Measurements from ENCODE around the gene SLCO2A1. TPM values are rescaled to one million over a fixed set of nuclear protein-coding genes. Genes with fewer than 3 reads are reported as not detected.

SLCO2A1 gene
- total RNA-seq, 3 donors from 2014 or later, result 34.3 to 72.2 (median 67.7) TPM

DNA sequence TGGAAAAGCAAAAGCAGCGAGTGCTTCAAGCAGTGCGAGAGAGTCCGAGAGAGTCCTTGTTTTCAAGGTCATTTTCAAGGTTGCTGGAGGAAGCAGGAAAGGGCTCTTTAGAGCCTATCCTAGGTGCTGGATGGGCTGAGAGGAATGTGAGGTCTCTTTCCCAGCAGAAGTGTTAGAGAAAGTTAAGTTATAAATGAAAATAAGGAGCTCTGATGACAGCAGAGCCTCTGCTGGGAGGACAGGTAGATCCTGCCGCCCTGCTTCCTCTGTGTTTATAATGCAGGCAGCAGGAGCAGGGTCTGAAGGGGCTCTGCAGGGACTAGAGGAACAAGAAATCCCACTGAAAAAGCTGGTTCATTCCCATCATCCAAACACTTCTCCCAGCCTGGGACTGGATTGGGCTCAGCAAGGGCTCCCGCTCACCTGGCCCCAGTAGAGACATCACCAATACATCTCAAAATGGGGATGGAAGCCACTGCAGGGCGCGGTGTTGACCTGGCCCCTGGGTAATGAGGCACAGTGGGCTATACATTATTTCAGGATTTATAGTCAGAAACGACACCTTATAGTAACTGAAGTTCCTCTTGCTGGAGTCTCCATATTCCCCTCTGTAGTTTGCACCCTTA is 92.6 kb downstream of the SLCO2A1 start:
- Histone ChIP-seq H3K36me3 (ENCODE audit: low read depth) (no peaks in the 10 kb centered on the region), H3K4me3 (no peak overlapping the region), H3K4me1 (ENCODE audit: low read depth) (peaks cover 7% of the 10 kb centered on the region), H3K9me3 (no peaks in the 10 kb centered on the region)
- intact Hi-C loops (cut with DNase I, micrococcal nuclease), result no loop called here
- ATAC-seq (no peak), DNase-seq (no peak)
- no peak for TF ChIP-seq CTCF (IDR thresholded peaks at IDR 0.05)

DNA sequence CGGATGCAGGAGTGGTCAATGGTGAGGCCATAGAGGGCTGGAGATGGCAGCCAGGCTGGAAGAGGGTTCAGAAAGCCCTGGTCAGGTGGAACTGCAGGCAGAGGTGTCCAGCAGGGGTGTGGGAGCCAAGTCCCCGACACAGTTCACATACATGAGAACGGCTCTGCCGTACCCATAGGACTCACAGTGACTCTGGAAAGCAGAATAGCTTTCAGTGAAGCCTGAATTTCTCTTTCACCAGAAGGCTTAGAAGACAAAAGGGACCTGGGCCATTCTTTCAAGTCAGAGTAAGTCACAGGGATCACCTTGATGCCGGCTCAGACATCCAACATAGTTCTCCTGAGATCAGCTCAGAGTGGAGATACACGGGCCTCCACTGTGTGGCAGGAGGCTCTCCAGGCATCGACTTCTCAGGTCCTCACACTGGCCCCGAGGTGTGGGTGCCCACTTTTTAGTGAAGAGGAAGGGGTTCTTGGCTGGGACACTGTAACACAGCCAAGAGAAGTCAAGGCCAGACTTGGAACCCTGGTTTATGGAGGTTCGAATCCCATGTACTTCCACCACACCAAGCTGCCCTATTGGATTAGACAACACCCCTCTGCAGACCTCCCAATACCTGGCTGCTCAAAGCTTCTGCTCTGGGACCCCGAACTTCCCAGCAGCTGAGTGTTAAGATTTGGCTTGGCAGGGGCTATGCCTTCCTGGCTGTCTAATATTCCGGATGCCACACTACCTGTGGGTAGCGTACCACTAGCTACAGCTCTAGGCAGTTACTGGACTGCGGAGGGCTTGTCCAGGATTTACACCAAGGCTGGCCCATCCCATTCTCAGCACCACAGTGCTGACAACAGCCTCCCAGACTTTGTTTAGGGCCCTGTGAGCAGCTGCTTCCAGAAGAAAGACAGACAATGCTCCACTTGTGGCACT is 93.6 kb downstream of the SLCO2A1 start:
- H3K36me3 ChIP-seq (ENCODE audit: low read depth), result no peaks in the 10 kb centered on the region
- no peak overlapping the region for H3K4me3 ChIP-seq
- intact Hi-C loops (cut with DNase I, micrococcal nuclease), result no loop called here
- TF ChIP-seq CTCF (IDR thresholded peaks at IDR 0.05), result no peak
- DNase-seq (no peak), ATAC-seq (no peak)
- H3K4me1 ChIP-seq (ENCODE audit: low read depth), result peaks cover 7% of the 10 kb centered on the region
- no peaks in the 10 kb centered on the region for H3K9me3 ChIP-seq

DNA sequence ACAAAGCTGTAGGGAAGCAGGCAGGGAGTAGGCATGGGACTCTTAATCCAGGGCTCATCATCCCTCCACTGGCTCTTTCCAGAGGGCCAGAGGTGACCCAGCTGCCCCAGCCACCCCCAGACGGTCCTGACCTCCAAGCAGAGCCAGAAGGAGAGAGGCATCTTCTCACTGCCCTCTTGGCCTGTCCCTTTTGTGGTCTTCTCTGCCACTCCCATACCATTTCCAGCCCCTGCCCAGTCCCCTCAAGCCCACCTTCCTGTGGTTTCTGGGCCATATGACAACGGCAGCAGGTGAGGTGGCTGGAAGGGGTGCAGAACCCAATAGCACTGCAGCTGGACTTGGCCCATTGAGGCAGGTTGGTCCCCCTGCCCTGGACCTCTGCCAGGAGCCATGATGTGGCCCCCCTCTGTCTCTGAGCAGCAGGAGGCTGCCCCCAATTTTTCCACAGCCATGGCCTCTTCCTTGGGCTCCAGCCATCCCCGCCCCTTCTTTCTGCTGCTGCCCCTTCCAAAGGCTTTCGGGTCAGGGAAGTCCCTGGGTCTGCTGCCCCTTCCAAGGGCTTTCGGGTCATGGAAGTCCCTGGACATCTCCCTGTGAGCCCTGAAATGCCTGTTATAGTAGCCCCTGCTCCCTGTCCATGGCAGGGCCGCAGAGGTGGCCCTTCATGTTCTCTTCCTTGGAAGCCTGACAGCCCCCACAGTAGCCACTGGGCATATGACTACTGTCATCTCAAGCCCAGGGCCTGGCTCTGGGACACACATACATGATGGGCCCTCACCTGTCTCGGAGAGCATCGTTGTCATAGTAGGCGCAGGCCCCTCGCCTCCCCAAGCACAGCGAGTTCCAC is 94.5 kb downstream of the SLCO2A1 start:
- Histone ChIP-seq H3K4me1 (ENCODE audit: low read depth) (peaks cover 7% of the 10 kb centered on the region), H3K4me3 (no peak overlapping the region), H3K36me3 (ENCODE audit: low read depth) (no peaks in the 10 kb centered on the region), H3K9me3 (no peaks in the 10 kb centered on the region)
- intact Hi-C loops (cut with DNase I, micrococcal nuclease), result no loop called here
- no peak for TF ChIP-seq CTCF (IDR thresholded peaks at IDR 0.05)
- no peak for DNase-seq
- no peak for ATAC-seq

DNA sequence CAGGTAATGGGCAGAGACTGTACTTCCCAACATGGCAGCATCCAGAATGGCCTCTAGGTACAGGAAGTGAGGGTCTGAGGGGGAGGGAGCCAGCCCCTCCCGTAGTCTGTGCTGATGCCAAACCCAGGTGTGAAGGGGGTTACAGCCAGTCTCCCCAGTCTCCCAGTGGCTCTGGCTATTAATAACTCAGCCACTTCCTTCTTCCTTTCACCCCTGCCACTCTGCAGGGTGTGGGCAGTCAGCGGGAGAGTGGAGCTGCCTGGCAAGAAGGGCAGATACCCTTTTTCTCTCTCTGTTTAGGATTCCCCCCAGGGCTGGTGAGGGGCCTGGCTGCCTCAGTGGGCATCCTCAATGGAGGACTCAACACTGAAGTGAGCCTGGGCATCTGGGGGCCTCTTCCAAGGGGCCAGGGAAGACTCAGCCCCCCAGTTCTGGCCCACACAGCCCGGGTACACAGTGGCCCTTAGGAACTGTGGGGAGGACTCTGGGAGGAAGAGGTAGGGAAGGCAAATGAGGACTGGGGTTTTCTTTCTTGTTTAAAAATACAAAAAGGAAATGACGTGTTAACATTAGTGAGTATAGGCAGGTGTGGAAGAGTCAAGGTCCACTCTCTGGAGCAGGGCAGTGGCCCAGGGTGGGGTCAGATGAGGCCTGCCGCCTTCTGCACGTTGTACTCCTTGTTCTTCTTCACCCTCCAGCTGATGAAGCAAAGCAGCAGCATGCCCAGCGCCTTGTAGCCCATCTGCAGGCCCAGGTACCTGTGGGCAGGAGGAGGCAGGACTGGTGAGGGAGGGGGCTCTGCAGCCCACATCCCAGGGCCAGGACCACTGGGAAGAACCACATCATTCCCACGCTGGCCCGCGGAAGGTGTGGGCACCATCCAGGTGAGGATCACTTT is 95.4 kb downstream of the SLCO2A1 start:
- H3K36me3 ChIP-seq (ENCODE audit: low read depth), result no peaks in the 10 kb centered on the region
- intact Hi-C loops (cut with DNase I, micrococcal nuclease), result no loop called here
- H3K4me1 ChIP-seq (ENCODE audit: low read depth), result peaks cover 7% of the 10 kb centered on the region
- DNase-seq (peak; percentile 70 to 78 (median 71)), ATAC-seq (peak; percentile 94)
- no peak overlapping the region for H3K4me3 ChIP-seq
- no peak for TF ChIP-seq CTCF (IDR thresholded peaks at IDR 0.05)
- no peaks in the 10 kb centered on the region for H3K9me3 ChIP-seq

Measured in mucosa of descending colon (tissue), 3 donors.